GM21447 (cell line): ENCODE results near the gene E2F3.
"Not testable (repeated sequence)": the region's sequence is repeated elsewhere in the genome, so short reads cannot be mapped to it uniquely, and the experiment has no call there.

Experiments used
- ATAC-seq: cut with Tn5 transposase; IDR thresholded peaks from one replicate; pipeline ENCODE4 v1.9.1; 2021; ENCODE audit not compliant: unreplicated experiment

Gene E2F3

DNA sequence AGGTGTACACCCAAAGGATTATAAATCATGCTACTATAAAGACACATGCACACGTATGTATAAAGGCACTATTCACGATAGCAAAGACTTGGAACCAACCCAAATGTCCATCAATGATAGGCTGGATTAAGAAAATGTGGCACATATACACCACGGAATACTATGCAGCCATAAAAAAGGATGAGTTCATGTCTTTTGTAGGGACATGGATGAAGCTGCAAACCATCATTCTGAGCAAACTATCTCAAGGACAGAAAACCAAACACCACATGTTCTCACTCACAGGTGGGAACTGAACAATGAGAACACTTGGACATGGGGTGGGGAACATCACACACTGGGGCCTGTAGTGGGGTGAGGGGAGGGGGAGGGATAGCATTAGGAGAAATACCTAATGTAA lies 123.5 kb downstream of the E2F3 start:
- not testable (repeated sequence) for ATAC-seq

DNA sequence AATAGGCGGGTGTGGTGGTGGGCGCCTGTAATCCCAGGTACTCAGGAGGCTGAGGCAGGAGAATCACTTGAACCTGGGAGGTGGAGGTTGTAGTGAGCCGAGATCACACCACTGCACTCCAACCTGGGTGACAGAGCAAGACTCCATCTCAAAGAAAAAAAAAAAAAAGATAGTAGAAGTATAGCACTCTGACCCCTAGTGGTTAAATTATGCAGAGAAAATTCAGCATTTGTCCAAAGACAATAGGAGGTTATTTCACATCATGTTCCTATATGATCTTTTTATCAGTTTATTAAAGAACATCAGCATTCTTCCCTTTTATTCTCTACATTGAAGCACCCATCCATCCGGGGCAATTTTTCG lies 127.4 kb downstream of the E2F3 start:
- not testable (repeated sequence) for ATAC-seq

DNA sequence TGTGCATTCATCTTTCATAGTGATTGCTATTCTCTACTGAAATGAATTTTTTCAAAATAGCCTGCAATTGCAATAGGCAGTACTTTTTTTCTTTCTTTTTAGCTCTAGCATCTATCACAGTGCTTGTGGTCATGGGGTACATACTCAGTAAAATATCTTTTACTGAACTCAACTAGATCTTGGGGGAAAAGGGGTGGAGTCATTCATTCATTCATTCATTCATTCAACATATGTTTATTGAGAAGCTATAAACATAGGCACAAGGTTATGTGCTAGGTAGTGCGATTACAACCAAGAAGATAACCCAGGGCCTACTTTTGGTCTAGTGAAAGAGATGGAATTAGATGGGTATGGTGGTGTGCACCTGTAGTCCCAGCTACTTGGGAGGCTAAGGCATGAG lies 131.2 kb downstream of the E2F3 start:
- no peak for ATAC-seq

DNA sequence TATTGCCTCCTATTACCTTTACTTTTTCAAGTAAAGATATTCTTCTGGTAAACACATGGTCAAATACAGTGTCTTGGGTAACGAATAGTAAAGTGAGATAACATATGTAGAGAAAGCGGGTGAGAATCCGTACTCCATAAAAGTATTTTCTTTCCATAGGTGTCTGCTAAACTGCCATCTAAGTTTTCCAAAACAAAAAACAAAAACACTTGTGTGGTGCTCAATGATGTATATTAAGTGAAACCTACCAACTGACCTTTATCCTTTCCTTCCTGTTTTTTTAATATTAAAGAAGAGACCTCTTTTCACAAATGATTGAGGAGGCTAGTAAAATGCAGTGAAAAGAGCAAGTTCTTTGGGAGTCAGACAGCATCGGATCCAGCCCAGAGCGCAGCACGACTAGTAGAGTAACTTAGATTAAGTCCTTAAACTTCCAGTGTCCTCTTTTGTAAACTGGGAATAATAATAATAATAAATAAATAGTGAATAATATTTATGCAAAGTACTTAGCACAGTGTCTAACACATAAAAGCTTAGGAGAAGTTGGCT lies 132.1 kb downstream of the E2F3 start:
- ATAC-seq, result peak; percentile 11

DNA sequence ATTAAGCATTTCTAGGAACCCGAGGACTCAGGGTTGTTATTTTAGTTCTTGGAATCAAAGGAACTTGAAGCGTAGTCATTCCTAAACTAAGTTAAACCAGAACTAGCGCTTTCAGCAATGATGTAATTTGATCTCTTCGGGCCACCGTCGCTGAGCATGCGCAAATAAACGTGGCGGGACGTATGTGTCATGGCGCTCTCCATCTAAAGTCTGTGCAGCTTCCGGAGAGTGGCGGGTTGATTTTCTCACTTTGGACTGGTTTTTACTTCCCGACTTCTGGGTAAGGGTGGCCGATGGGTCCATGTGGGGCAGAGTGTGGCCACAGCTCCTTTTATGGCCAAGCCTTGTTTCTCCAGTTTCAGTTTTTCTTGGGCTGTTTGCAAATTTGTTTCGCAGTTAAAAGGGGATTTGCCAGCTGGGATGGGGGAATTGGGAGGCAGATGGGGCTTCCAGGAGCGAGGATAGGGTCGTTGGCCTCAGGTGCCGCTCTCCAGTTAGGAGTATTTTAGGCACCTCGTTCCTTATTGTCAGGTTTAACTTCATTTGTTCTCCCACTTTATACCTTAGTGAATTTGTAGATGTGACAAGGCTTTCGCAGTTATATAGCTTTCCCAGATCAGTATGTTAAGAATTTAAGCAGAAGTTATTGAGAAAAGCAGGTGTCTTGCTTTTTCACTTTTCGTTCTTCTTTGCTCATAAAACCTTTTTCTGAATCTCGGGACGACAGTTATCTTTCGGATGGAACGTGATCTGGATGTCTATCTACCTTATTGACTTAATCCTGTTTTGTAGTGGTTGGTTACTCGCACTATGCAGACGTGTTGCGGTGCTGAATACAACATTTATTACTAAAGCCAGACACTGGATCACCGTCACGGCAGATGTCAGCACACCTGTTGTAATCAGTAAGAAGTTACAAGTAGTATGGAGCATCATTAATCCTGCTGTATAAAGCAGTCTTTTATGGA lies 132.9 kb downstream of the E2F3 start, which contains the start of gene CDKAL1:
Gene CDKAL1 (plus strand): TSS at position 163 of the 968 bp plus-strand sequence. CDS start 11,894 bp downstream, outside the sequence.
- ATAC-seq, result peak; percentile 90

DNA sequence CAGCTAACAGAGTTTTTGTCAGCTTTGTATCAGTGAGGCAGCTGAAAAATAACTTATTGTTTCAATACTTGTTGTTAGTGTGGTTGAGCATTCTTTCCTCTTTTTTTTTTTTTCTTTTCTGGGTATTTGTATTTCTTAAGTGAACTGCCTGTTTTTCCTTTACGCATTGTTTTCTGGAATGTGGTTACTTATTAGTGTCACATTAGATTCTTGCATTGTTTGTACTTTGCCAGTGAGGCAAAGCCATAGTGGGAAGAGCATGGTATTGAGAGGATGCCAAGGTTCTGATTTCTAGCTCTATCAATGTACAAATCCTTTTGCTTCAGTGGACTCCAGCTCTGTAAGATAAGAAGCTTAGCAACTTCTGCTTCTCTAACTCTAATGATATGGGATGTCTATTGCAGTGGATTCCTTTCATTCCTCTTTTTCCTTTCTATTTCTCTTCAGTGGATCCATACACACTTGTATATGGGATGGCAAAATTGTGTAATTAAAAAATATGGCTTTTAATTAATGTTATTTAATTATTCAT lies 136.5 kb downstream of the E2F3 start:
- ATAC-seq, result no peak

DNA sequence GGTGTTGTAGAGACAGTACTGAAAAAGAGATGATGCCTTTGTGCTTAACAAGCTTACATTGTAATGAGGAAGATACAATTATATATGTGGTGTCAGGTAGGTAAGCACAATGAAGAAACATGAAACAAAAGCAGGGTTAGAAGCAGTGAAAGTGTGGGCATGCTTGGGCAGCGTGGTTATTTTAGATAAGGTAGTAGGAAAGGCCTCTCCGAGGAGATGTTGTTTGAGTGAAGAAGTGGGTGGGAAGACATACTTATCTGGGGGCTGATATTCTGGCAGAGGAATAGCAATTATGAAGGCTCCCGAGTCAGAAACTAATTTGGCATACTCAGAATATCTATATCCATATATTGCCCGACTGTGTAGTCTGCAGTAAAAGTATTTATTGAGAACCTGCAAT lies 137.2 kb downstream of the E2F3 start:
- ATAC-seq, result no peak

DNA sequence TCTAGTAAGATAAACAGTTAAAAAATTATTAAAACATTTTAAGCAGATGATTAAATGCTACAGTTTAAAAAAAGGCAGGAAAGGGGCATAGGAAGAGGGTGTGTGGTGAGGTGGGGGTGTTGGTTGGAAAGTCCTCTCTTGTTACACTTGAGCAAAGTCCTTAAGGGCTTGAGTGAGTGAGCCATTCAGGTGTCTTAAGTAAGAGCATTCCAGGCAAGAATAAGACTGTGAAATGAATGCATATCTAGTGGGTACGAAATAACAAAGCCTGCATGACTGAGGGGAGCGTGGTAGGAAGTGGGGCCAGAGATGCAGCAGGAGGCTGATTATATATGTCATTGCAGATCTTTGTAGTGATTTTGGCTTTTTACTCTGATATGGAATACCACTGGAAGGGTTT lies 137.7 kb downstream of the E2F3 start:
- ATAC-seq, result no peak

DNA sequence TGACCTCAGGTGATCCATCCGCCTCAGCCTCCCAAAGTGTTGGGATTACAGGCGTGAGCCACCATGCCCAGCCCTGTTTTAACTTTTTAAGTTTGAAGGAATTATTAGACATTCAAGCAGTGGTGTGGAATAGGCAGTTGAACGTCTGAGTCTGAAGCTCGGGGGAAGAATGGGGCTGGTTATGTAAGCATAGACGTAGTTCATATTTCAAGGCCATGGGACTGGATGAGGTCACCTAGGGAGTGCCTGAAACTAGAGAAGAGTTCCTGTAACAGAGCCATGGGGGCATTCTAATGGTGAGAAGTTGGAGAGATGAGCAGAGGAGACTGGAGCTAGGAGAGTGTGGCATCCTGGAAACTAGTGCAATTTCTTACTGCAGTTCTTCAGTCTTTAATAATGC lies 139.0 kb downstream of the E2F3 start:
- no peak for ATAC-seq

DNA sequence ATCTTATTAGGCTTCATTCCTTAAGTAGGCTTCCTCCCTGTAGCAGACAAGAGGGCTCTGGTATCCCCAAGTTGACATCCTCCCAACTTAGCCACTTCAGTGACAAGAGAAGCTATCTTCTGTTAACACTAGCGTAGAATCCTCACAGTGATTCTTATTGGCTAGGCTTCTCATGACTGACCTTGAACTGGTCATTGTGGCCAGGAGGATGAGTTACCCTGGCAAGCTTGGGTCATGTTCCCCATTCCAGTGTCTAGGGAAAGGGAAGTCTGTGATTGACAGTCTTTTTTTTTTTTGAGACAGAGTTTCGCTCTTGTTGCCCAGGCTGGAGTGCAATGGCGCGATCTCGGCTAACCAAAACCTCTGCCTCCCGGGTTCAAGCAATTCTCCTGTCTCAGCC lies 139.7 kb downstream of the E2F3 start:
- no peak for ATAC-seq

DNA sequence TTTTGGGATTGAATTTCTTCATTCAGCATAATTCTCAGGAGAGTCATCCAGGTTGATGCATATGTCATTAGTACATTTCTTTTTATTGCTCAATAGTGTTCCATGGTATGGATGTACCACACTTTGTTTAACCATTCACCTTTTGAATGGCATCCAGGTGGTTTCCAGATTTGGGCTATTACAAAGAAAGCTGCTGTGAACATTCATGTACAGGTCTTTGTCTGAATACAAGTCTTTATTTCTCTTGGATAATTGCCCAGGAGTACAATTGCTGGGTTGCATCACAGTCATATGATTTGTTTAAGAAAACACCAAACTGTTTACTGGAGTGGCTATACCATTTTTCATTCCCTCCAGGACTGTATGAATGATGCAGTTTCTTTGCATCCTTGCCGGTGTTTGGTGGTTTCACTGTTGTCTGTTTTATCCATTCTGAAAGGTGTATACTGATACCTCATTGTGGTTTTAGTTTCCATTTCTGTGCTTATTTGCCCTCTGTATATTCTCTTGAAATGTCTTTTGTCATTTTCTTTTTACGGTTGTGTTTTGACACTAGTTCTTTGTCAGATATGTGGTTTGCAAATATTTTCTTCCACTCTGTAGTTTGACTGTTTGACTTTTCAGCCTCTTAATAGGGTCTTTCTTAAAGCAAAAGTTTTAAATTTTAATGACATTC lies 141.4 kb downstream of the E2F3 start:
- peak; percentile 98 for ATAC-seq
